HPDE6-E6E7 (cell line): ENCODE data around the gene CPD.

Source experiments
- DNase-seq: peaks from one replicate; pipeline ENCODE4 v3.0.0; 2011; ENCODE audit warnings: missing footprints; ENCODE audit errors: extremely low spot score

Gene CPD

GRCh38 chr17:30354701-30355100 lies 24.0 kb upstream of the CPD start:
- DNase-seq = no peak

GRCh38 chr17:30357476-30357875 lies 21.3 kb upstream of the CPD start:
- DNase-seq = no peak

DNA sequence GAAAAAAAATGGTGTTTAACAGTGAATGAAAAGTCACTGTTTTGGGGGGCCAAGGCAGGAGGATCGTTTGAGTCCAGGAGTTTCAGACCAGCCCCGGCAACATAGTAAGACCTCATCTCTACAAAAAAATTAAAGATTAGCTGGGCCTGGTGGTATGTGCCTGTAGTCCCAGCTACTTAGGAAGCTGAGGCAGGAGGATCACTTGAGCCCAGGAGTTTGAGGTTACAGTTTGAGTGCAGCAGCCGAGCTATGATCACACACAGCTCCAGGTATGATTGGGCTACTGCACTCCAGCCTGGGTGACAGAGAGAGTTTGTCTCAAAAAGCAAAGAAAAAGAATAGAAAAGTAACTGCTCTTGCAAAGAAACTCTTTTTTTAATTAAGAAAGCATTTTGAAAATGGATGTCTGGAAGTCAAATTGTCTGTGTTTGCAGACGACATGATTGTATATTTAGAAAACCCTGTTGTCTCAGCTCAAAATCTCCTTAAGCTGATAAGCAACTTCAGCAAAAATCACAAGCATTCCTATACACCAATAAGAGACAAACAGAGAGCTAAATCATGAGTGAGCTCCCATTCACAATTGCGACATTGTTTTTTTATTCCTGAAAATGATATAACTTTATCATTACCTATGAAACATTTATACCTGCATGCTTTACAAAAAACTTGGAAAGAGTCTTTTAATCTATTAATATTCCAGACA lies 20.5 kb upstream of the CPD start:
- no peak for DNase-seq

GRCh38 chr17:30360086-30360808 lies 18.5 kb upstream of the CPD start:
- DNase-seq = no peak

DNA sequence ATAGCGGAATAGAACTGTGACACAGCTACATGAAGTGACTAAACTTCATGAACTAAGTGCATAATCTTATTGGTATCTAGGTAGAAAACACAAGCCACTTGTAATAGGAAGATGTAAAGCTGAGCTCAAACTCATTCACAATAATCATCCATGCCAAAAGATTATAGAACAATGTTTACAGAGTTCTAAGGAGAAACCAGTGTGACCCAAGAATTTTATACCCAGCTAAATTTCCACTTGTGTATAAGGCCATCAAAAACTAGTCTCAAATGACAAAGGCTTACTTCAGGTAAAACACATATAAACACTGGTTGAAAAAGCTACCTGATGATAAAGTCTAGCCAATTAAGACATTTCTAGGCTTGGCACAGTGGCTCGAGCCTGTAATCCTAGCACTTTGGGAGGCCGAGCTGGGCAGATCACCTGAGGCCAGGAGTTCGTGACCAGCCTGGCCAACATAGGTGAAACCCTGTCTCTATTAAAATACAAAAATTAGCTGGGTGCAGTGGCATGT lies 16.9 kb upstream of the CPD start:
- DNase-seq = no peak

- peak; percentile 58 for DNase-seq
Observed at GRCh38 chr17:30363715-30364202, 15.0 kb upstream of the CPD start.

DNA sequence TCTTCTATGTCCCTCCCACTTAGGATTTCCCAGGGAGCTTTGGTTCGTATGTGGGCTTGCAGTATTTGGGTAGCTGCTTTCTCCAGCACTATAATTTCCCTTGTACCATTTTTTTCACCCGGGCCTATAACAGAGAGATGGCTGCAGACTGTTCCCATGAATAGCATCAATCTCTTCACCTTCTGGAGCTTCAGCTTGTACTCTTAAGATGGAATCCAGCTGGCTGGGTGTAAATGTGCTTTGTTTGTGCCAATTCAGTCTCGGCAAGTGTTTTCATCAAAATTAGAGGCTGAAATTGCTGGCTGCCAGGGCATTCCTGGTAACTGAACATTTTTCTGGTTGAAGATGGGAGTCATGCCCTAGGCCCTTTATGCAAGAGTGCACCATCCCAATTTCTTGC lies 12.2 kb upstream of the CPD start:
- no peak for DNase-seq

DNA sequence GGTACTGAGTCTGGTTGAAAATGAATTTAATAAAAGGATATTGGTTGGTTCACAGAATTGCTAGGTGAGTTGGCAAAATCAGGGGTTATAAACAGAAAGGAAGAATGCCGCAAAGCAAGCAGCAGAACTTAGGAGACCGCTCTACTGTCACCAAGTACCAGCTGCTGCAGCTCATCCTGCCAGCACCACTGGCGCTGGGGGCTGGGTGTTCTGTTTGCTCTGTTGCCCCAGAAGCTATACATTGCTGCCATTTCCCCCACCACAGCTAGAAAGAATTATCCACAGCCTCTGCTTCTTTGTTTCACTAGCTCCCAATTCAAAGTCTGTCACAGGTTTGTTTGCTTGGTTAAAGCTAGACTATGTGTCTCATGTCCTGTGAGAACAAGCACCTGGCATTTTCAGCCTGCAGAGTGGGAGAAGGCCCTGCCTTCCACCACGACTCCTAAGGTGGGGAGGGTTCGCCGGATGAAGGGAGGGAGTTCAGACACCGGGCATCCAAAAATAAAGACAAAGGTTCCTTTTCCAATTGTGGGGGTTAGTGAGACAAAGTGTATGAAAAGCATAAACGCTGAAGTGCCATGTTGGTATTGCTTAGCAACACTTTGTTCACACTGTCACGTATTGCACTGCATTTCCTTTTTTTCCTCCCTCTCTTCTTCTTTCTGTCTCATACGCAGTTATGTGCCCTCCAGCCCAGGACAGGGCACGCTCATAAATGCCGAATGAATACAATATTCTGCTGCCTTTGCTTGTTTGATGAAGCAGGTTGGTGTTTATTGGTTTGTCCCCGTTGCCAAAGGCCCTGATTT lies 9.6 kb upstream of the CPD start:
- no peak for DNase-seq

- DNase-seq = no peak
Observed at GRCh38 chr17:30369995-30370394, 8.7 kb upstream of the CPD start.

GRCh38 chr17:30372755-30373154 lies 6.0 kb upstream of the CPD start:
- DNase-seq = peak; percentile 81

GRCh38 chr17:30375661-30376060 lies 3.1 kb upstream of the CPD start:
- DNase-seq = no peak

- no peak for DNase-seq
Observed at GRCh38 chr17:30376621-30377452, 1.9 kb upstream of the CPD start.

GRCh38 chr17:30377574-30378240 lies 1.0 kb upstream of the CPD start:
- DNase-seq = no peak

DNA sequence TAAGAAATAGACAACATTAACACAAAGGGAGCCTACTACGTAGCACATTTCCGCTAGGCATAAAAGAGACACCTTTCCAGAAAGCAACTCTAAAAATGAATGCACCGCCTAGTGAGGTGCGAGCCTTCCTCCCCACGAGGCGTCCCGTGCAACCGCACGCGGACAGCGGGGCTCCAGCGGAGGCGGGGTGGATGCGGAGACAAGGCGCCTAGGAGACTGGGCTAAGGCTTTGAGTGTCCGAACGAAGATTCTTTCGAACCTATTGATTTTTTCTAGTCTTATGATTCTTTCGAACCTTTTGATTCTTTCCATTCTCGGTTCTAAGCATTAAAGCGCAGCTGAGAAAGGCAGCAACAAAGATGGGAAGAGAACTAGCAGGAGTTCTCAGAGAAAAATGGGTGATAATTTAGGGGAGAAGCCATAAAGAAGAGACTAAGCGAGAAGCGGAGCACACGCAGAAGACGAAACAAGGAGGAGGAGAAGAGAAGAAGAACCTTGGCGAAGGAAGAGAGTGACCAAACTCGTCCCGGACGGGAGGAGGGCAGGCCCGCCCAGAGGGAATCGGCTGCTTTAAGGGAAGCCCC lies 394 bp upstream of the CPD start:
- DNase-seq = no peak

DNA sequence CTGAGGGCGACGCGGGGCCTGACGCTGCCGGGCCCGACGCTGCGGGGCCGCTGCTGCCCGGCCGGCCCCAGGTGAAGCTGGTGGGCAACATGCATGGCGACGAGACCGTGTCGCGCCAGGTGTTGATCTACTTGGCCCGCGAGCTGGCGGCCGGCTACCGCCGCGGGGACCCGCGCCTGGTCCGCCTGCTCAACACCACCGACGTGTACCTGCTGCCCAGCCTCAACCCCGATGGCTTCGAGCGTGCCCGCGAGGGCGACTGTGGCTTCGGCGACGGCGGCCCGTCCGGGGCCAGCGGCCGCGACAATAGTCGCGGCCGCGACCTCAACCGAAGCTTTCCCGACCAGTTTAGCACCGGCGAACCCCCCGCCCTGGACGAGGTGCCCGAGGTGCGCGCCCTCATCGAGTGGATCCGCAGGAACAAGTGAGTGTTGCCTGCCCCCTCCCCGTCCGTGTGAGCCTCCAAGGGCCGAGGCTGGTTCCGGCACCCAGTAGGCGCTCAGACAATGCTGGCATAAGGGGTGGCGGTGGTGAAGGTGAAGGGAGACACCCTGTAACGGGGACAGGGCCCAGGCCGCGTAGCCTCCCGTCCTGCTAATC lies 676 bp downstream of the CPD start:
- DNase-seq = no peak

GRCh38 chr17:30379903-30380381 lies 1.2 kb downstream of the CPD start:
- DNase-seq = no peak

- no peak for DNase-seq
Observed at GRCh38 chr17:30380643-30381339, 2.1 kb downstream of the CPD start.

DNA sequence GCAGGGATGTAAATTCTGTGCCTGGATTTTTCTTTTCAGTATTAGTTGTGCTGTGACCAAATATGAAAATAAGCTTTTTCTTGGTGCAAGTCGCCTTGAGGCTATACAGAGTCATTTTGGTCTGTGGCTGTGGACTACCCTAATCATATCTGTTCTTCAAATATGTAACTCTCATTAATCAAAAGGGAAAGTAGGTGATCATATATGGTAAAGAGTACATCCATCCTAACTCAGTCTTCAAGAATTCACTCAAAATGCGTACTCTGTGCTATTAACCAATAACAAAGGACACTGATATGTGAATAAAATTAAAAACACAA lies 2.6 kb downstream of the CPD start:
- no peak for DNase-seq

DNA sequence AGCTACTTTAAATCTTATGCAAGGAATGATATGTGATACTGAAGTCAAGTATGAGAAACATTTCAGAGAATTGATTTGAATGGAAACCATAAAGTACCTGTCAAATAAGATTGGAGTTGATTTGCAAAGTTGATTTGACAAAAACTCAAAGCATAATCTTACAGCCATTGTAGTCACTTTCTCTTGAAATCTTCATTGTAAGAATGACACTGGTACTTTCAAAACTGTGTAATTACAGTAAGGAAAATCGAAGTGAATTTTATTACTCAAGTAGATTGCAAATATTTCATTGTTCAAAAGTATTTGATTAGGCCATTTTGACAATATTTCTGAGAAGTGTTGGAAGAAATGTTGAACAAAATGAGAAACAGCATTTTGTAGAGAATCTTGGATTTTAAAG lies 3.6 kb downstream of the CPD start:
- no peak for DNase-seq
